ENCODE measurements around the gene MICU1.

DNA sequence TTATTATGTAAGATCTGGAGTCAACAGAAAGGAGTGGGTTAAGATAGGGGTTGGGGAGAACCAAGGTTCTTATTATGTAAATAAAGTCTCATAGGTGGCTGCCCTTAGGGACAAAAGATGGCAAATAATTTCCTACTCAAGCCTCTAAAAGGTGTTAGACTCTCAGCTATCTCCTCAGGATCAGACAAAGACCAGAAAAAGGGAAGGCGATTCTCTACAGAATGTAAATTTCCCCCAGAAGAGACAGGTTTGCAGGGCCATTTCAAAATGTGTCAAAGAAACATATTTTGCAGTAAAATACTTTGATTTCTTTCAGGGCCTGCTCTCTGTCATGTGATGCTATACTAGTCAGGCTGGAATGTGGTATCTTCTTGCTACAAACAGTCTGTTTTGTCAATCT lies 80.3 kb downstream of the MICU1 start:
- no peak for TF ChIP-seq POLR2AphosphoS5 (IDR thresholded peaks at IDR 0.05)
- TF ChIP-seq CTCF (IDR thresholded peaks at IDR 0.05): no peak

All from transverse colon (tissue), 4 donors.